GM23338 (cell line): Measurements from ENCODE around the gene RRP7A. TPM values are rescaled to one million over a fixed set of nuclear protein-coding genes. Genes with fewer than 3 reads are reported as not detected.
A peak's percentile ranks its signal among the peaks of the same experiment; 100 is the strongest.

Experiments used
- ATAC-seq: fragments of 200-7000 bp; cut with Tn5 transposase; 3 replicates; pipeline ENCODE4 v1.9.1; 2020
- DNase-seq: peaks from one replicate; pipeline ENCODE4 v3.0.0-alpha.2; 2015; ENCODE audit warnings: low spot score
- H2AFZ ChIP-seq: fragments of 200-600 bp; sonication (generic); 2 replicates; pipeline ENCODE4 v1.8.0; 2016; ENCODE audit warnings: antibody characterized with exemption, mild to moderate bottlenecking, moderate library complexity
- H3F3A ChIP-seq: fragments of 200-600 bp; sonication (generic); replicated peaks from 2 replicates; pipeline ENCODE4 v1.8.0; 2017; ENCODE audit warnings: antibody characterized with exemption, mixed run types, low read depth
- H3K27ac ChIP-seq: fragments of 200-600 bp; sonication (generic); 2 replicates; pipeline ENCODE4 v1.6.1; 2016; ENCODE audit warnings: low read depth
- H3K27me3 ChIP-seq: fragments of 200-600 bp; sonication (generic); 2 replicates; pipeline ENCODE4 v1.8.0; 2016; ENCODE audit warnings: mild to moderate bottlenecking, mixed run types, moderate library complexity; ENCODE audit not compliant: insufficient read depth
- H3K36me3 ChIP-seq: fragments of 200-600 bp; sonication (generic); 2 replicates; pipeline ENCODE4 v1.8.0; 2016; ENCODE audit warnings: mild to moderate bottlenecking; ENCODE audit not compliant: insufficient read depth
- H3K4me1 ChIP-seq: fragments of 200-600 bp; sonication (generic); 2 replicates; pipeline ENCODE4 v1.8.0; 2016; ENCODE audit warnings: mild to moderate bottlenecking, moderate library complexity; ENCODE audit not compliant: insufficient read depth
- H3K4me2 ChIP-seq: fragments of 200-600 bp; sonication (generic); 2 replicates; pipeline ENCODE4 v1.7.1; 2017; ENCODE audit warnings: mixed run types
- H3K4me3 ChIP-seq: fragments of 200-600 bp; sonication (generic); 2 replicates; pipeline ENCODE4 v1.6.1; 2016; ENCODE audit warnings: mixed run types
- H3K79me2 ChIP-seq: fragments of 200-600 bp; sonication (generic); replicated peaks from 2 replicates; pipeline ENCODE4 v1.8.0; 2017; ENCODE audit warnings: mild to moderate bottlenecking; ENCODE audit not compliant: insufficient read depth
- H3K9me2 ChIP-seq: fragments of 200-600 bp; sonication (generic); 2 replicates; pipeline ENCODE4 v1.8.0; 2017; ENCODE audit not compliant: insufficient read depth
- H4K20me1 ChIP-seq: fragments of 200-600 bp; sonication (generic); replicated peaks from 2 replicates; pipeline ENCODE4 v1.8.0; 2017; ENCODE audit warnings: mild to moderate bottlenecking; ENCODE audit not compliant: insufficient read depth
- H3K27ac Mint-ChIP-seq: 2 replicates; pipeline ENCODE4 v1.8.0; 2020; ENCODE audit warnings: inconsistent platforms, mild to moderate bottlenecking, moderate library complexity, mixed read lengths
- H3K27me3 Mint-ChIP-seq: 3 replicates; pipeline ENCODE4 v1.8.0; 2022; ENCODE audit warnings: low read depth, mild to moderate bottlenecking, moderate library complexity, mixed read lengths, inconsistent platforms; ENCODE audit not compliant: insufficient read depth, poor library complexity
- H3K36me3 Mint-ChIP-seq: 3 replicates; pipeline ENCODE4 v1.8.0; 2021; ENCODE audit warnings: low read depth, mild to moderate bottlenecking, inconsistent platforms, moderate library complexity, mixed read lengths
- H3K4me1 Mint-ChIP-seq: 3 replicates; pipeline ENCODE4 v1.8.0; 2020; ENCODE audit warnings: mild to moderate bottlenecking, inconsistent platforms, mixed read lengths
- H3K4me3 Mint-ChIP-seq: 3 replicates; pipeline ENCODE4 v1.8.0; 2021; ENCODE audit warnings: moderate library complexity, mild to moderate bottlenecking, inconsistent platforms, mixed read lengths
- H3K9me3 Mint-ChIP-seq: 3 replicates; pipeline ENCODE4 v1.8.0; 2020; ENCODE audit warnings: moderate library complexity, mild to moderate bottlenecking, inconsistent platforms, mixed read lengths
- CREB1 ChIP-seq: fragments of 250-450 bp; sonication (Bioruptor Pico); IDR thresholded peaks from 2 replicates; pipeline ENCODE4 v1.5.0; 2020; ENCODE audit warnings: low read depth, mild to moderate bottlenecking, moderate library complexity
- CTCF ChIP-seq, 2 experiments: fragments of 200-600 bp in 1 of 2; sonication (generic) in 1 of 2; conservative IDR thresholded peaks; 2 replicates each; pipeline versions ENCODE4 v1.5.1 to v1.6.1; 2016 to 2017; ENCODE audit warnings: antibody characterized with exemption in 2 of 2, low read depth in 2 of 2, mild to moderate bottlenecking in 2 of 2, moderate library complexity in 1 of 2
- EZH2 ChIP-seq: fragments of 200-600 bp; sonication (generic); IDR thresholded peaks from one replicate; pipeline ENCODE4 v1.8.0; 2017; ENCODE audit warnings: antibody characterized with exemption, mild to moderate bottlenecking, low read depth; ENCODE audit not compliant: unreplicated experiment
- EZH2phosphoT487 ChIP-seq: fragments of 200-600 bp; sonication (generic); IDR thresholded peaks from one replicate; pipeline ENCODE4 v1.8.1; 2018; ENCODE audit warnings: antibody characterized with exemption; ENCODE audit not compliant: unreplicated experiment
- NANOG ChIP-seq: IDR thresholded peaks from 2 replicates; pipeline ENCODE4 v1.6.1; 2016; ENCODE audit warnings: antibody characterized with exemption, borderline replicate concordance
- POLR2AphosphoS5 ChIP-seq: IDR thresholded peaks from 2 replicates; pipeline ENCODE4 v1.6.1; 2016; ENCODE audit warnings: antibody characterized with exemption, low read depth
- REST ChIP-seq: IDR thresholded peaks from one replicate; pipeline ENCODE4 v1.6.1; 2018; ENCODE audit warnings: antibody characterized with exemption; ENCODE audit not compliant: unreplicated experiment
- STAT1 ChIP-seq: IDR thresholded peaks from one replicate; pipeline ENCODE4 v1.6.1; 2016; ENCODE audit warnings: antibody characterized with exemption; ENCODE audit not compliant: unreplicated experiment
- ZNF114 ChIP-seq: fragments of 250-450 bp; sonication (Bioruptor Pico); IDR thresholded peaks from 2 replicates; pipeline ENCODE4 v1.5.0; 2020; ENCODE audit warnings: mild to moderate bottlenecking, moderate library complexity
- ZNF331 ChIP-seq: fragments of 250-450 bp; sonication (Bioruptor Pico); IDR thresholded peaks from 2 replicates; pipeline ENCODE4 v1.5.0; 2020; ENCODE audit warnings: low read depth, mild to moderate bottlenecking, moderate library complexity
- polyA plus RNA-seq: library from polyadenylated mRNA; unstranded; fragments of >200 nt; fragmentation: Nextera tagmentation; extraction: Ambion mirVana; gene quantifications from 2 replicates; pipeline ENCODE4 v1.2.1, GENCODE V29; 2016
- total RNA-seq: library from RNA; depleted of rRNA; stranded (reverse); fragments of >200 nt; shearing (Covaris generic); gene quantifications from 2 replicates; pipeline ENCODE4 v1.2.3, GENCODE V29; 2014
- TF ChIP-seq, protein P1 (sequence below): IDR thresholded peaks from 2 replicates; pipeline ENCODE4 v1.6.1; 2016; ENCODE audit warnings: antibody characterized with exemption
- TF ChIP-seq, protein P2 (sequence below): fragments of 250-450 bp; sonication (Bioruptor Pico); IDR thresholded peaks from 2 replicates; pipeline ENCODE4 v1.5.0; 2020; ENCODE audit warnings: mild to moderate bottlenecking, moderate library complexity

Gene RRP7A
- total and polyA plus RNA-seq, 2 experiments from 2014 or later = 48.1 to 59.2 TPM

DNA sequence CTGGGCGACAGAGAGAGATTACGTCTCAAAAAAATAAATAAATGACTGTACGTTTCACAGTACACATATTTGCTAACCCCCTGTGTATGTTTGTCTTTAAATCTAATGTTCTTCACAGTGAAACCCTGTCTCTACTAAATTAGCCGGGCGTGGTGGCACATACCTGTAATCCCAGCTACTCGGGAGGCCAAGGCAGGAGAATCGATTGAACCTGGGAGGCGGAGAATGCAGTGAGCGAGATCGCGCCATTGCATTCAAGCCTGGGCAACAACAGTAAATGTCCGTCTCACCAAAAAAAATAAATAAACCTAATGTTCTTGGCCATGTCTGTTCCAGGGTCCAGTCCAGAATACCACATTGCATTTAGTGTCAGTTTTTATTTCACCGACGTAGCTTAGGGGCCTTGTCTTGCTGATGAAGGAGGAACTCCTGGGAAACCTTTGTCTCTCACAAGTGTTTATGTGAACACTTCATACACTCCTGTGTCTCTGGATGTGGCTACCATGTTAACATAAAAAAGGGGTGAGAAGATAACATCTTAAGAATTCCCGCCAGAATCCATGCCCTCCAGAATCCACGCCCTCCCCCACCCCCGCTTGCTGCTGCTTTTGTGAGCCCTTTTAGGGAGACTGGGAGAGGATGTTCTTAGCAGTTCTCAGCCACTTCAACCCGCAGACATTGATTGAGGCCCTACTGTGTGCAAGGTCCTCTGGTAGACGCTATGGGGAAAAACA lies 29.2 kb upstream of the RRP7A start:
- Histone ChIP-seq H3F3A (peaks cover 26% of the 10 kb centered on the region), H3K36me3 (no peaks in the 10 kb centered on the region; the same call in 1 of the 2 replicates), H3K27me3 (peaks cover 13% of the 10 kb centered on the region), H3K79me2 (no peaks in the 10 kb centered on the region), H3K4me2 (peak overlapping the region; percentile 63), H2AFZ (peak overlapping the region; percentile 95), H4K20me1 (no peaks in the 10 kb centered on the region), H3K9me2 (no peaks in the 10 kb centered on the region), H3K4me3 (no peak overlapping the region), H3K27ac (peak overlapping the region; percentile 18; the same call in 1 of the 2 replicates), H3K4me1 (peaks cover 20% of the 10 kb centered on the region)
- DNase-seq (peak; percentile 58), ATAC-seq (no peak)
- H3K4me3 Mint-ChIP-seq = no peak overlapping the region
- peaks cover 33% of the 10 kb centered on the region for H3K27me3 Mint-ChIP-seq
- H3K27ac Mint-ChIP-seq = no peak overlapping the region
- no peak for TF ChIP-seq STAT1
- no peak for TF ChIP-seq POLR2AphosphoS5
- no peak for TF ChIP-seq ZNF114
- TF ChIP-seq REST = no peak
- TF ChIP-seq CTCF (conservative IDR thresholded peaks at IDR 0.05; ENCODE audit: low read depth in 2 of 2) = no peak
- TF ChIP-seq EZH2phosphoT487 = no peak
- no peak for TF ChIP-seq EZH2
- no peak for TF ChIP-seq CREB1 (CRISPR knock-in tag)
- TF ChIP-seq ZNF331 (CRISPR knock-in tag) = no peak
- TF ChIP-seq, protein P1, sequence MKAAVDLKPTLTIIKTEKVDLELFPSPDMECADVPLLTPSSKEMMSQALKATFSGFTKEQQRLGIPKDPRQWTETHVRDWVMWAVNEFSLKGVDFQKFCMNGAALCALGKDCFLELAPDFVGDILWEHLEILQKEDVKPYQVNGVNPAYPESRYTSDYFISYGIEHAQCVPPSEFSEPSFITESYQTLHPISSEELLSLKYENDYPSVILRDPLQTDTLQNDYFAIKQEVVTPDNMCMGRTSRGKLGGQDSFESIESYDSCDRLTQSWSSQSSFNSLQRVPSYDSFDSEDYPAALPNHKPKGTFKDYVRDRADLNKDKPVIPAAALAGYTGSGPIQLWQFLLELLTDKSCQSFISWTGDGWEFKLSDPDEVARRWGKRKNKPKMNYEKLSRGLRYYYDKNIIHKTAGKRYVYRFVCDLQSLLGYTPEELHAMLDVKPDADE = no peak
- TF ChIP-seq, protein P2, sequence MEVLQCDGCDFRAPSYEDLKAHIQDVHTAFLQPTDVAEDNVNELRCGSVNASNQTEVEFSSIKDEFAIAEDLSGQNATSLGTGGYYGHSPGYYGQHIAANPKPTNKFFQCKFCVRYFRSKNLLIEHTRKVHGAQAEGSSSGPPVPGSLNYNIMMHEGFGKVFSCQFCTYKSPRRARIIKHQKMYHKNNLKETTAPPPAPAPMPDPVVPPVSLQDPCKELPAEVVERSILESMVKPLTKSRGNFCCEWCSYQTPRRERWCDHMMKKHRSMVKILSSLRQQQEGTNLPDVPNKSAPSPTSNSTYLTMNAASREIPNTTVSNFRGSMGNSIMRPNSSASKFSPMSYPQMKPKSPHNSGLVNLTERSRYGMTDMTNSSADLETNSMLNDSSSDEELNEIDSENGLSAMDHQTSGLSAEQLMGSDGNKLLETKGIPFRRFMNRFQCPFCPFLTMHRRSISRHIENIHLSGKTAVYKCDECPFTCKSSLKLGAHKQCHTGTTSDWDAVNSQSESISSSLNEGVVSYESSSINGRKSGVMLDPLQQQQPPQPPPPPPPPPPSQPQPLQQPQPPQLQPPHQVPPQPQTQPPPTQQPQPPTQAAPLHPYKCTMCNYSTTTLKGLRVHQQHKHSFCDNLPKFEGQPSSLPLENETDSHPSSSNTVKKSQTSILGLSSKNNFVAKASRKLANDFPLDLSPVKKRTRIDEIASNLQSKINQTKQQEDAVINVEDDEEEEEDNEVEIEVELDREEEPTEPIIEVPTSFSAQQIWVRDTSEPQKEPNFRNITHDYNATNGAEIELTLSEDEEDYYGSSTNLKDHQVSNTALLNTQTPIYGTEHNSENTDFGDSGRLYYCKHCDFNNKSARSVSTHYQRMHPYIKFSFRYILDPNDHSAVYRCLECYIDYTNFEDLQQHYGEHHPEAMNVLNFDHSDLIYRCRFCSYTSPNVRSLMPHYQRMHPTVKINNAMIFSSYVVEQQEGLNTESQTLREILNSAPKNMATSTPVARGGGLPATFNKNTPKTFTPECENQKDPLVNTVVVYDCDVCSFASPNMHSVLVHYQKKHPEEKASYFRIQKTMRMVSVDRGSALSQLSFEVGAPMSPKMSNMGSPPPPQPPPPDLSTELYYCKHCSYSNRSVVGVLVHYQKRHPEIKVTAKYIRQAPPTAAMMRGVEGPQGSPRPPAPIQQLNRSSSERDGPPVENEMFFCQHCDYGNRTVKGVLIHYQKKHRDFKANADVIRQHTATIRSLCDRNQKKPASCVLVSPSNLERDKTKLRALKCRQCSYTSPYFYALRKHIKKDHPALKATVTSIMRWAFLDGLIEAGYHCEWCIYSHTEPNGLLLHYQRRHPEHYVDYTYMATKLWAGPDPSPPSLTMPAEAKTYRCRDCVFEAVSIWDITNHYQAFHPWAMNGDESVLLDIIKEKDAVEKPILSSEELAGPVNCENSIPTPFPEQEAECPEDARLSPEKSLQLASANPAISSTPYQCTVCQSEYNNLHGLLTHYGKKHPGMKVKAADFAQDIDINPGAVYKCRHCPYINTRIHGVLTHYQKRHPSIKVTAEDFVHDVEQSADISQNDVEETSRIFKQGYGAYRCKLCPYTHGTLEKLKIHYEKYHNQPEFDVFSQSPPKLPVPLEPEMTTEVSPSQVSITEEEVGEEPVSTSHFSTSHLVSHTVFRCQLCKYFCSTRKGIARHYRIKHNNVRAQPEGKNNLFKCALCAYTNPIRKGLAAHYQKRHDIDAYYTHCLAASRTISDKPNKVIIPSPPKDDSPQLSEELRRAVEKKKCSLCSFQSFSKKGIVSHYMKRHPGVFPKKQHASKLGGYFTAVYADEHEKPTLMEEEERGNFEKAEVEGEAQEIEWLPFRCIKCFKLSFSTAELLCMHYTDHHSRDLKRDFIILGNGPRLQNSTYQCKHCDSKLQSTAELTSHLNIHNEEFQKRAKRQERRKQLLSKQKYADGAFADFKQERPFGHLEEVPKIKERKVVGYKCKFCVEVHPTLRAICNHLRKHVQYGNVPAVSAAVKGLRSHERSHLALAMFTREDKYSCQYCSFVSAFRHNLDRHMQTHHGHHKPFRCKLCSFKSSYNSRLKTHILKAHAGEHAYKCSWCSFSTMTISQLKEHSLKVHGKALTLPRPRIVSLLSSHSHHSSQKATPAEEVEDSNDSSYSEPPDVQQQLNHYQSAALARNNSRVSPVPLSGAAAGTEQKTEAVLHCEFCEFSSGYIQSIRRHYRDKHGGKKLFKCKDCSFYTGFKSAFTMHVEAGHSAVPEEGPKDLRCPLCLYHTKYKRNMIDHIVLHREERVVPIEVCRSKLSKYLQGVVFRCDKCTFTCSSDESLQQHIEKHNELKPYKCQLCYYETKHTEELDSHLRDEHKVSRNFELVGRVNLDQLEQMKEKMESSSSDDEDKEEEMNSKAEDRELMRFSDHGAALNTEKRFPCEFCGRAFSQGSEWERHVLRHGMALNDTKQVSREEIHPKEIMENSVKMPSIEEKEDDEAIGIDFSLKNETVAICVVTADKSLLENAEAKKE (CRISPR knock-in tag) = no peak
- TF ChIP-seq NANOG = no peak
- peaks cover 17% of the 10 kb centered on the region for H3K9me3 Mint-ChIP-seq
- peaks cover 12% of the 10 kb centered on the region; the same call in 2 of the 3 replicates for H3K36me3 Mint-ChIP-seq
- peaks cover 9% of the 10 kb centered on the region for H3K4me1 Mint-ChIP-seq
